ENCODE results near the gene VTA1.

VTA1 gene

GRCh38 chr6:142192343-142192742, 45.3 kb downstream of the VTA1 start:
- no peaks in the 10 kb centered on the region for H3K36me3 ChIP-seq (ENCODE audit: control insufficient read depth in 1 of 2, insufficient read depth in 2 of 2, low read length in 2 of 2)
- no peak overlapping the region for H2BK120ac ChIP-seq (ENCODE audit: insufficient read depth, low read length, poor library complexity)
- no peak overlapping the region for H3K23ac ChIP-seq (ENCODE audit: low read length)
- no peaks in the 10 kb centered on the region for H3K4me1 ChIP-seq (ENCODE audit: control insufficient read depth in 1 of 2, insufficient read depth in 2 of 2, low read length in 2 of 2)
- DNase-seq: no peak
- H3K18ac ChIP-seq (ENCODE audit: low read length): no peak overlapping the region
- no peak overlapping the region for H3K4me3 ChIP-seq (ENCODE audit: low read depth, low read length)
- no peak overlapping the region for H2AK5ac ChIP-seq (ENCODE audit: low read length)
- H3K4me2 ChIP-seq (ENCODE audit: low read length): no peak overlapping the region
- WGBS (ENCODE audit: extremely low coverage, insufficient coverage, insufficient read length): no CpG with 5 or more reads among the region's 1 CpG
- H4K12ac ChIP-seq (ENCODE audit: low read depth, low read length): no peak overlapping the region
- H4K8ac ChIP-seq (ENCODE audit: low read depth, low read length): no peak overlapping the region
- no peak overlapping the region for H4K91ac ChIP-seq (ENCODE audit: low read depth, low read length)
- no peak overlapping the region for H2AFZ ChIP-seq (ENCODE audit: insufficient read depth, low read length, poor library complexity)
- no peak overlapping the region for H2BK12ac ChIP-seq (ENCODE audit: low read length)
- H3K4ac ChIP-seq (ENCODE audit: low read depth, low read length): no peak overlapping the region
- no peak overlapping the region for H3K9ac ChIP-seq (ENCODE audit: low read length)
- H3K27ac ChIP-seq (ENCODE audit: low read depth, low read length): no peak overlapping the region
- no peak overlapping the region for H2BK5ac ChIP-seq (ENCODE audit: low read depth, low read length, poor library complexity)
- no peaks in the 10 kb centered on the region for H3K79me2 ChIP-seq (ENCODE audit: control insufficient read depth, insufficient read depth, low read length, poor library complexity)
- H3K9me3 ChIP-seq (ENCODE audit: insufficient read depth, low read depth, low read length): no peaks in the 10 kb centered on the region
- no peaks in the 10 kb centered on the region for H3K27me3 ChIP-seq (ENCODE audit: insufficient read depth, low read length)
- no peaks in the 10 kb centered on the region for H3K79me1 ChIP-seq (ENCODE audit: low read length)
- H3K14ac ChIP-seq (ENCODE audit: low read length): no peak overlapping the region

- no peak overlapping the region for H3K23ac ChIP-seq (ENCODE audit: low read length)
- no peaks in the 10 kb centered on the region for H3K79me2 ChIP-seq (ENCODE audit: control insufficient read depth, insufficient read depth, low read length, poor library complexity)
- H4K8ac ChIP-seq (ENCODE audit: low read depth, low read length): no peak overlapping the region
- H3K4me1 ChIP-seq (ENCODE audit: control insufficient read depth in 1 of 2, insufficient read depth in 2 of 2, low read length in 2 of 2): no peaks in the 10 kb centered on the region
- DNase-seq: no peak
- H3K4me2 ChIP-seq (ENCODE audit: low read length): no peak overlapping the region
- no peak overlapping the region for H4K91ac ChIP-seq (ENCODE audit: low read depth, low read length)
- H2BK120ac ChIP-seq (ENCODE audit: insufficient read depth, low read length, poor library complexity): no peak overlapping the region
- no peak overlapping the region for H3K18ac ChIP-seq (ENCODE audit: low read length)
- H3K14ac ChIP-seq (ENCODE audit: low read length): no peak overlapping the region
- no peak overlapping the region for H2BK5ac ChIP-seq (ENCODE audit: low read depth, low read length, poor library complexity)
- no peak overlapping the region for H2BK12ac ChIP-seq (ENCODE audit: low read length)
- H3K9ac ChIP-seq (ENCODE audit: low read length): no peak overlapping the region
- no peak overlapping the region for H3K4ac ChIP-seq (ENCODE audit: low read depth, low read length)
- no peak overlapping the region for H3K4me3 ChIP-seq (ENCODE audit: low read depth, low read length)
- no peak overlapping the region for H3K27ac ChIP-seq (ENCODE audit: low read depth, low read length)
- no peak overlapping the region for H2AK5ac ChIP-seq (ENCODE audit: low read length)
- H3K27me3 ChIP-seq (ENCODE audit: insufficient read depth, low read length): no peaks in the 10 kb centered on the region
- peaks cover 2% of the 10 kb centered on the region in 2 experiments for H3K36me3 ChIP-seq (ENCODE audit: control insufficient read depth in 1 of 2, insufficient read depth in 2 of 2, low read length in 2 of 2)
- H2AFZ ChIP-seq (ENCODE audit: insufficient read depth, low read length, poor library complexity): no peak overlapping the region
- H3K9me3 ChIP-seq (ENCODE audit: insufficient read depth, low read depth, low read length): no peaks in the 10 kb centered on the region
- H4K12ac ChIP-seq (ENCODE audit: low read depth, low read length): no peak overlapping the region
- H3K79me1 ChIP-seq (ENCODE audit: low read length): no peaks in the 10 kb centered on the region
Observed at GRCh38 chr6:142193621-142194020, 46.6 kb downstream of the VTA1 start.

GRCh38 chr6:142195862-142196541, 48.9 kb downstream of the VTA1 start:
- Histone ChIP-seq H3K27ac (ENCODE audit: low read depth, low read length) (no peak overlapping the region), H2BK12ac (ENCODE audit: low read length) (no peak overlapping the region), H3K4me1 (ENCODE audit: control insufficient read depth in 1 of 2, insufficient read depth in 2 of 2, low read length in 2 of 2) (no peaks in the 10 kb centered on the region), H2BK120ac (ENCODE audit: insufficient read depth, low read length, poor library complexity) (no peak overlapping the region), H3K79me1 (ENCODE audit: low read length) (no peaks in the 10 kb centered on the region), H3K4me3 (ENCODE audit: low read depth, low read length) (no peak overlapping the region), H3K23ac (ENCODE audit: low read length) (no peak overlapping the region), H3K79me2 (ENCODE audit: control insufficient read depth, insufficient read depth, low read length, poor library complexity) (no peaks in the 10 kb centered on the region), H2AFZ (ENCODE audit: insufficient read depth, low read length, poor library complexity) (no peak overlapping the region), H3K9ac (ENCODE audit: low read length) (no peak overlapping the region), H4K12ac (ENCODE audit: low read depth, low read length) (no peak overlapping the region), H3K4ac (ENCODE audit: low read depth, low read length) (no peak overlapping the region), H3K14ac (ENCODE audit: low read length) (no peak overlapping the region), H3K18ac (ENCODE audit: low read length) (no peak overlapping the region), H3K9me3 (ENCODE audit: insufficient read depth, low read depth, low read length) (no peaks in the 10 kb centered on the region), H3K36me3 (ENCODE audit: control insufficient read depth in 1 of 2, insufficient read depth in 2 of 2, low read length in 2 of 2) (peaks cover 2% of the 10 kb centered on the region in 2 experiments), H2BK5ac (ENCODE audit: low read depth, low read length, poor library complexity) (no peak overlapping the region), H4K91ac (ENCODE audit: low read depth, low read length) (no peak overlapping the region), H3K4me2 (ENCODE audit: low read length) (no peak overlapping the region), H2AK5ac (ENCODE audit: low read length) (no peak overlapping the region), H4K8ac (ENCODE audit: low read depth, low read length) (no peak overlapping the region), H3K27me3 (ENCODE audit: insufficient read depth, low read length) (no peaks in the 10 kb centered on the region)
- WGBS (ENCODE audit: extremely low coverage, insufficient coverage, insufficient read length): no CpG with 5 or more reads among the region's 4 CpGs
- peak in 1 of 2 donors; percentile 18 for DNase-seq

GRCh38 chr6:142200846-142201628, 54.0 kb downstream of the VTA1 start:
- H3K4me2 ChIP-seq (ENCODE audit: low read length): no peak overlapping the region
- no peak overlapping the region for H2AFZ ChIP-seq (ENCODE audit: insufficient read depth, low read length, poor library complexity)
- peaks cover 2% of the 10 kb centered on the region in 2 experiments for H3K36me3 ChIP-seq (ENCODE audit: control insufficient read depth in 1 of 2, insufficient read depth in 2 of 2, low read length in 2 of 2)
- no peak overlapping the region for H4K12ac ChIP-seq (ENCODE audit: low read depth, low read length)
- no peak overlapping the region for H2AK5ac ChIP-seq (ENCODE audit: low read length)
- H3K4me3 ChIP-seq (ENCODE audit: low read depth, low read length): no peak overlapping the region
- no peak overlapping the region for H2BK5ac ChIP-seq (ENCODE audit: low read depth, low read length, poor library complexity)
- no peak overlapping the region for H4K8ac ChIP-seq (ENCODE audit: low read depth, low read length)
- H3K14ac ChIP-seq (ENCODE audit: low read length): no peak overlapping the region
- no peaks in the 10 kb centered on the region for H3K4me1 ChIP-seq (ENCODE audit: control insufficient read depth in 1 of 2, insufficient read depth in 2 of 2, low read length in 2 of 2)
- H3K9ac ChIP-seq (ENCODE audit: low read length): no peak overlapping the region
- H2BK12ac ChIP-seq (ENCODE audit: low read length): no peak overlapping the region
- no peaks in the 10 kb centered on the region for H3K79me1 ChIP-seq (ENCODE audit: low read length)
- no peaks in the 10 kb centered on the region for H3K27me3 ChIP-seq (ENCODE audit: insufficient read depth, low read length)
- no CpG with 5 or more reads among the region's 3 CpGs for WGBS (ENCODE audit: extremely low coverage, insufficient coverage, insufficient read length)
- no peak overlapping the region for H3K4ac ChIP-seq (ENCODE audit: low read depth, low read length)
- no peaks in the 10 kb centered on the region for H3K79me2 ChIP-seq (ENCODE audit: control insufficient read depth, insufficient read depth, low read length, poor library complexity)
- H3K9me3 ChIP-seq (ENCODE audit: insufficient read depth, low read depth, low read length): no peaks in the 10 kb centered on the region
- no peak overlapping the region for H2BK120ac ChIP-seq (ENCODE audit: insufficient read depth, low read length, poor library complexity)
- DNase-seq: no peak
- H3K18ac ChIP-seq (ENCODE audit: low read length): no peak overlapping the region
- H3K27ac ChIP-seq (ENCODE audit: low read depth, low read length): no peak overlapping the region
- no peak overlapping the region for H4K91ac ChIP-seq (ENCODE audit: low read depth, low read length)
- H3K23ac ChIP-seq (ENCODE audit: low read length): no peak overlapping the region

Data from trophoblast cell (in vitro differentiated cells and primary cell).